Colonic mucosa (tissue), 4 donors: ENCODE results near the gene LRFN2. TPM values are rescaled to one million over a fixed set of nuclear protein-coding genes. Genes with fewer than 3 reads are reported as not detected.

ENCODE experiments used
- DNase-seq: peaks from one replicate; pipeline ENCODE4 v3.0.0-alpha.2; 2020
- H3K27ac ChIP-seq: fragments of 200-600 bp; one replicate; pipeline ENCODE4 v1.8.0; 2021
- H3K27me3 ChIP-seq: fragments of 200-600 bp; one replicate; pipeline ENCODE4 v1.8.0; 2021
- H3K36me3 ChIP-seq: fragments of 200-600 bp; one replicate; pipeline ENCODE4 v1.8.0; 2021
- H3K4me1 ChIP-seq: fragments of 200-600 bp; one replicate; pipeline ENCODE4 v1.8.0; 2021; ENCODE audit warnings: mild to moderate bottlenecking
- H3K4me3 ChIP-seq: fragments of 200-600 bp; one replicate; pipeline ENCODE4 v1.8.0; 2021
- H3K9ac ChIP-seq, 2 donors: one replicate each; pipeline ENCODE4 v1.7.0; 2013; ENCODE audit warnings: control low read depth in 2 of 2, low read depth in 2 of 2, low read length in 2 of 2
- H3K9me3 ChIP-seq: fragments of 200-600 bp; one replicate; pipeline ENCODE4 v1.8.0; 2021
- CTCF ChIP-seq: fragments of 200-600 bp; IDR thresholded peaks from one replicate; pipeline ENCODE4 v1.8.0; 2022; ENCODE audit warnings: antibody characterized with exemption, mild to moderate bottlenecking
- intact Hi-C: fragments of 100-400 bp; cut with DNase I; formaldehyde crosslinking; loops from one replicate; pipeline ENCODE4 v1.14.1; 2022
- total RNA-seq, 2 donors: library from RNA; stranded (reverse); fragmentation: NEBNext Ultra II Directional in 1 of 2; extraction: Animal tissue kit (Norgen Biotek cat#: 25700) in 1 of 2; gene quantifications; one replicate each; pipeline ENCODE4 v1.2.1, GENCODE V29; 2021
- donor health status: healthy.
- donor health status: DM: no; HTN: no; CAD: no.
- donor health status: DM: no; HTN: no; CAD: no.

The LRFN2 gene
- total RNA-seq, 2 donors from 2014 or later, result 0.21 to 0.22 TPM

- intact Hi-C loops, result no loop called here
- H3K9ac ChIP-seq, result no peak overlapping the region
- no peak overlapping the region for H3K4me3 ChIP-seq
- no peak for DNase-seq
- no peaks in the 10 kb centered on the region for H3K27me3 ChIP-seq
- TF ChIP-seq CTCF, result no peak
- no peaks in the 10 kb centered on the region for H3K4me1 ChIP-seq
- H3K36me3 ChIP-seq, result no peaks in the 10 kb centered on the region
- no peaks in the 10 kb centered on the region for H3K9me3 ChIP-seq
- no peak overlapping the region for H3K27ac ChIP-seq
Observed at GRCh38 chr6:40395066-40395697, 192.0 kb downstream of the LRFN2 start.

- H3K36me3 ChIP-seq, result no peaks in the 10 kb centered on the region
- DNase-seq, result no peak
- no peak overlapping the region for H3K4me3 ChIP-seq
- H3K9ac ChIP-seq, result no peak overlapping the region
- no peaks in the 10 kb centered on the region for H3K9me3 ChIP-seq
- TF ChIP-seq CTCF, result no peak
- no peak overlapping the region for H3K27ac ChIP-seq
- intact Hi-C loops, result no loop called here
- H3K4me1 ChIP-seq, result no peaks in the 10 kb centered on the region
- H3K27me3 ChIP-seq, result no peaks in the 10 kb centered on the region
Observed at GRCh38 chr6:40394381-40394780, 192.8 kb downstream of the LRFN2 start.

- H3K27me3 ChIP-seq, result no peaks in the 10 kb centered on the region
- H3K9me3 ChIP-seq, result no peaks in the 10 kb centered on the region
- intact Hi-C loops, result no loop called here
- no peak overlapping the region for H3K27ac ChIP-seq
- no peak for TF ChIP-seq CTCF
- no peaks in the 10 kb centered on the region for H3K4me1 ChIP-seq
- no peaks in the 10 kb centered on the region for H3K36me3 ChIP-seq
- DNase-seq, result no peak
- H3K9ac ChIP-seq, result no peak overlapping the region
- H3K4me3 ChIP-seq, result no peak overlapping the region
Observed at GRCh38 chr6:40393641-40394040, 193.5 kb downstream of the LRFN2 start.

GRCh38 chr6:40392589-40392988, 194.6 kb downstream of the LRFN2 start:
- no peaks in the 10 kb centered on the region for H3K9me3 ChIP-seq
- H3K9ac ChIP-seq, result no peak overlapping the region
- DNase-seq, result no peak
- no peaks in the 10 kb centered on the region for H3K4me1 ChIP-seq
- no peaks in the 10 kb centered on the region for H3K36me3 ChIP-seq
- intact Hi-C loops, result no loop called here
- H3K27ac ChIP-seq, result no peak overlapping the region
- no peaks in the 10 kb centered on the region for H3K27me3 ChIP-seq
- H3K4me3 ChIP-seq, result no peak overlapping the region
- TF ChIP-seq CTCF, result no peak

- H3K4me1 ChIP-seq, result no peaks in the 10 kb centered on the region
- H3K9ac ChIP-seq, result no peak overlapping the region
- no peak for TF ChIP-seq CTCF
- intact Hi-C loops, result no loop called here
- H3K4me3 ChIP-seq, result no peak overlapping the region
- no peak overlapping the region for H3K27ac ChIP-seq
- H3K36me3 ChIP-seq, result no peaks in the 10 kb centered on the region
- no peaks in the 10 kb centered on the region for H3K9me3 ChIP-seq
- no peaks in the 10 kb centered on the region for H3K27me3 ChIP-seq
- DNase-seq, result no peak
Observed at GRCh38 chr6:40391851-40392517, 195.2 kb downstream of the LRFN2 start.
